Measurements from ENCODE around the gene ABCC8.

Gene ABCC8

DNA sequence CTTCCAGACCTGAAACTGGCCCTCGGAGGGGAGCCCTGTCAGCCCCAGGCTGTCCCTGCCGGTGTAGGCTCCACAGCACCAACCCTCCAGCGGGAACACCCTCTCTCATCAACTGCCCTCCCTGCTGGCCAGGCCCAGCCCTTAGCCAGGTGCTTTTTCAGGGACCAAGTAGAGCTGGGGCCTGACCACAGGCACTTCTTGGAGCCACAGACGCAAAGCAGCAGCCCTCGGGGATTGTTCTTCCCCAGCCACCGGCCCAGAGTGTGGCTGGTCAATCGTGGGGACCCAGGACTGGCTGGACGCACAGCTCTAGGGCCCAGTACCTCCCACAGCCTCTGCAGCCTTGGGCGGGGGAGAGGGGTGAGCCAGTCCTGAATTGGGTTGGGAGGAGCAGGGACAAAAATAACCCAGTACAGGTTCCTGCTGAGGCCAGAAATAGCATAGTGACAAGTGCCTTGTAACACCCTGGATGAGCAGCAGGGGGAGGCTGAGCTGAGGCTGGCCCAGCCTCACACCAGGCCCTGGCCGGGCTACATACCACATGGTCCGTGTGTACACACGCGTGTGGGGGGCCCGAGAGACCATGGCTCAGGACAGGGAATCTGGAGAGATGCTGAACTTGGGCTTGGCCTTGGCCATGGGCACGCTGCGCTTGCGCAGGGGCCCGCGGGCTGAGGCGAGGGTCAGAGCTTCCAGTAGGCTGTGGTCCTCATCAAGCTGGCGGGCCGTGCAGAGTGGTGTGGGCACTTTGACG, 90.1 kb downstream of the ABCC8 start:
- peak; percentile 40 for DNase-seq (ENCODE audit: low spot score)

DNA sequence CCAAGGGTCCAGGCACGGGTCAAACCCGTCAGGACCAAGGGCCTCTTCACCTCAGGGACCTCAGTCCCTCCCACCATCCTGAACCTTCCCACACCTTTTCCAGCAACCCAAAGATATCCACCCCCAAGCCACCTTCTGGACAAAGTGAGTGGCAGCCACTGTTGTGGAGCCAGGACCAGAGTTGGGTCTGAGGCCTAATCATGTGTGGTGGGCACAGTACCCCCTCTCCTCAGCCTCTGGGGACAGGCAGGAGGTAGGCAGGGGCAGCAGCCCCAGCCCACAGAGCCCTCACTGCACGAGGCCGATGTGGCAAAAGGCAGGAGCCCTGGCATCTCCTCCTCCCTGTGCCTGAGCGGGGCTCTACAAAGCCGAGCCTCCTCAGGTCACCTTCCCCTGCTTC, 90.7 kb downstream of the ABCC8 start:
- no peak for DNase-seq (ENCODE audit: low spot score)

DNA sequence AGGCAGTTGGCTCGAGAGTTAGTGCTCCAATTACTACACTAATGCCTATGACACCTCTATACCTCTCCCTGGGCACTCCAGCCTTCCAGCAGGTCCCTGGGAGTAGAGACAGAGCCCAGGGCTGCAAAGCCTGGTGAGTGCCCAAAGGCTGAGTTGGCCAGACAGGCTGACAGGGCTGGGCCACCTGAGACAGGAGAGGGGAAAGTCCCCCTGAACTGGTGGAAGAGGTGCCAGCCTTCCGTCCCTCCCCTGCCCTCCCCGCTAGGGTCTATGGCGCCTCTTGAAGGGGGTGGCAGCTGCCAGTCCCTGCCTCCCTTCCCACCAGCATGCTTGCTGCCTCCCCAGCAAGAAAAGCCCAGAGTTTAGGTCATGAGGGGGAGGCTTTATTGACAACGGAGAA, 91.2 kb downstream of the ABCC8 start:
- DNase-seq (ENCODE audit: low spot score) = no peak

DNA sequence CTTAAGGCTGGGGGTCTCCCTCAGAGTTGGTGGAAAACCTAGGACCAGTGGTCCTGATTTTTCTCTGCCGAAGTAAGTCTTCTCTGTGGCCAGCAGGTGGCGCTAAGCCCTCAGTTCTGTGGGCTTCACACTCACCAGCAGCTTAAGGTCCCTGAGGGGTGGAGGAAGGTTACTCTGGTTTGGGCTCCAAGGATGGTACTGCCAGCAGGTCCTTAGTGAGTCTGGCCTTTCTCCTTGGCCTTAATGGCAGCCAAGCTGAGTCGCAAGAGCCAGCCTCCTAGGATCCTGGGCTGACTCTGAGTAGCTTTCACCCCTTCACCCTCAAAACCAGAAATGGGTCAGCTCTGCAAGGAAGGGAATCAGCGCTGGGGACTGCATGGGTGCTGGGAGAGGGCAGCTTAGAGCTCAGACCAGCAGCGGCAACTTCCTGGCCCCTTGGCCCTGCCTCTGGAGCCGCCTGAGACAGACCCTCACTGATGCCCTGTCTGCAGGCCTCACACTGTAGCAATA, 92.6 kb downstream of the ABCC8 start:
- DNase-seq (ENCODE audit: low spot score) = peak; percentile 86

DNA sequence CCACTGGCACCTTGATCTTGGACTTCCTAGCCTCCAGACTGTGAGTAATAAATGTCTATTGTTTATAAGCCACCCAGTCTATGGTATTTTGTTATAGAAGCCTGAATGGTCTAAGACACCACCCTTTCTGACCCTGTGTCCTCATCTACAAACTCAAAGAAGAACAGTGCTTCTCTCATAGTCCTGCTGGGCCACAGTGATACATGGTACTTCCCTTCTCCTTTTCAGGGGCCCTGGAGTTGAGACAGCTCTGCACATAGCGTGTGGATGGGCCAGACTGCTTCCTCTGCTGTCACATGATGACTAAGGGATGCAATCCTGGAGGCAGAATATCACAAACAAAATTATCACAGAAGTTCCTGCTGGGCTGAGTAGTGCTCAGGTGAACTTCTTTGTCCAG, 93.2 kb downstream of the ABCC8 start:
- no peak for DNase-seq (ENCODE audit: low spot score)

DNA sequence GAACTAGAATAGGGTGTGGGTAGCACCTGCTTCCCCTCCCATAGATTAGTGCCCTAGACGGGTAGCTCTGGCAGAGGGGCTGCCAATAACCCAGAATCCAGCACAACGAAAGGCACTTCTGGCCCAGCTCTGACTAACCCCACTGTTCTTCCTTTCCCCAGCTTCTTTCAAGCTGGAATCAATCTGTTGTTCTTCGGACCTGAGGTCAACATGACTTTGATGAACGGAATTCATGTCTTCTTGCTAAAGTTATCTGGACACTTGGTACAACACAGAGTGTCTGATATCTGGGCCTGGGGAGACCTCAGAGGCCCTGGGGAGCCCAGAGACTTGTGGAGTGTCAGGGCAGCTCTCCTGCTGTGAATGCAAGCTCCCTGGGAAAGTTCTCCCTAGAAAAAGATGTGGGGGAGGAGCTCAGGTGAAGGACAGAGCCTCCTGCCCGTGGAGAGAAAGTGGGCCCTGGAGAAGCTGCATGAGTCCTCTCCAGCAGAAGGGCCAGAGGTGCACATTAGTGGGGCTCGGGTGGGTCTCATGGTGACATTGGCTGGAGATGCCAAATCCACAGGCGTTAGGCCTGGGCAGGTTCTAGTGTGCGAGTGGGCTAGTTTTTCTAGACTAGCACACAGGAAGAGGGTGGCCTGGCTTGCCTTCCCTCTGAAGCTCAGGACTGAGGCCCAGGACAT, 94.5 kb downstream of the ABCC8 start:
- no peak for DNase-seq (ENCODE audit: low spot score)

DNA sequence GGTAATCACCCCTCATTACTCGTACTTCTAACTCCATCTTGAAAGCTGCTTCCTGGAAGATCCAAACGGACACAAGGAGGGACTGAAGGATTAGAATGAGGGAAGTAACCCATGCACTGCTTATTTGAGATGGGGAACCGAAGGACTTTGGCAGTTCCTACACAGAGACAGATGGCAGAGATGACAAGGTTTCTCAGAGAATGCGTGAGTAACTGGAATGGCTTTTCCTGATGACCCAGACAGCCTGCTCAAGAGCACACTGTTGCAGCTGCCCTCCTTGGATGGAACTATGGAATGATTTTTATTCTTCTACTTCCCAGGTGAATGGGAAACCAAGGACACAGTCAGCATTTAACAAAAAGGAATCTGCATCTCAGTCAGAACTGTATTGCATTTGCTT, 95.5 kb downstream of the ABCC8 start:
- no peak for DNase-seq (ENCODE audit: low spot score)

DNA sequence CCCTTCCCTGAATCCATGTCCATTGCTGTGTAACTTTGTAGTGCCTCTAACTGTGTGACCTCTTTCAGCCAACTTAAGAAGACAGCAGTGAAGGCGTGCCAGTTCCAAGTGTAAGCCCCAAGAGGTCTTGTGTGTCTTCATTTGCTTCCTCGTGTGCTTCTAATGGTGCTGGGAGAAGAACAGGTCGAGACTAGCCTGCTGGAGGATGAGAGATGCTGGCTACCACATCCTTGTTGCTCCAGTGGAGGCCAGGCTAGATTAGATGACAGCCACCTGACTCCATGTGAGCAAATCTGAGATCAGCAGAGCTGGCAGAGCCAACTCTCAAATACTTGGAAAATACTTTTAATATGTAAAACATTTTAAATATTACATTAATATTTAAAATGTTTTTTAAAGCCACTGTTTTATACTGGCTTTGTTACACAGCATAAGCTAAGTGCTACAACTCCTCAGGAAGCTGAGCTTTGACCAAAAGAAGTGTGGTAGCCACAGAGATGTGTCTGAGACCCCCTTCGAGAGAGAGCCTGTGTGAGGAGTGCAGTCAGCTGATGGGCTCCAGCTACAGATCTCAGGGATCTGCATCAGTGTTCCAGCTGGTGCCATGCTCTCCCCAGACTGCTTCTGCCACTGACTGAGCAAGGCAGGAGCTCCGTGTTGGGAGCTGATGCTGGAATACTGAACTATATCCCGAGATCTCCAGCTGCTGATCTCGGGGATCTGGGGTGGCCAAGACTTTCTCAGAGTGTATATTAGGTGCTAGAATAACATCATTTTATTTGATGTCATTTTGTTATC, 97.1 kb downstream of the ABCC8 start:
- no peak for DNase-seq (ENCODE audit: low spot score)

DNA sequence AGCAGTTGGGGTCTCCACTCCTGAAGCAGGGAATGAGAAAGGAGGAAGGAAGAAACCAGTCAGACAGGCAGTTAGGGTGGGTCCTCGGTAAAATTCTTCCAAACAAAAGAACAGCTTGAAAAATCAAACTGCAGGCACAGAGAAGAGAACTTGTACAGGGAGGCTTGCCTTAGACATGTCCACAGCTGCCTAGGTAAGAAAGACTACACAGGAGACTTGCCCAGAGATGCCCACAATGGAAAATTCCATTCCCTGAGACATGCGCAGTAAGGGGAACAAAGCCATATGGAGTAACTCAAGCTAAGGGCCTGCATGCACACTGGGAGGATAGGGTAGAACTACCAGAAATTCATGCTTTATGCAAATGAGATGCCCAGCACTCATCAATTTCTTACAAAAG, 98.0 kb downstream of the ABCC8 start:
- DNase-seq (ENCODE audit: low spot score) = no peak

DNA sequence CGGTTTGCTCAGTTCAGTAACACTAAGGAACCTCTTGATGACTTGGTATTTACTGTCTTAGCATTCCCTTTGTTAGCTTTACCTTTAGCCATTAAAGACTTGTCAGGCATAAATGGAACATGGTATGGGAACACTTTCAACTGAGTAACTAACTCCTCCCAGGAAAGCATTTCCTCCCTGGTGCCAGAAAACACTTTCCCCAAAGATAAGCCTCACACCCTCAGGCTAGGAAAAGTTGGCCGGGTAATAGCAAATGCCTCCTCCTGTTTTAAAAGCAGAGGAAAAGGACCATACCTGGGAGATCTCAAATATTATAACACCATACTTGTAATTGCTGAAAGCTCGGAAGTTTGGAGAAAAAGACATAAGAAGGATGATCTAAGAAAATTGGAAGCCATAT, 100.2 kb downstream of the ABCC8 start:
- no peak for DNase-seq (ENCODE audit: low spot score)

DNA sequence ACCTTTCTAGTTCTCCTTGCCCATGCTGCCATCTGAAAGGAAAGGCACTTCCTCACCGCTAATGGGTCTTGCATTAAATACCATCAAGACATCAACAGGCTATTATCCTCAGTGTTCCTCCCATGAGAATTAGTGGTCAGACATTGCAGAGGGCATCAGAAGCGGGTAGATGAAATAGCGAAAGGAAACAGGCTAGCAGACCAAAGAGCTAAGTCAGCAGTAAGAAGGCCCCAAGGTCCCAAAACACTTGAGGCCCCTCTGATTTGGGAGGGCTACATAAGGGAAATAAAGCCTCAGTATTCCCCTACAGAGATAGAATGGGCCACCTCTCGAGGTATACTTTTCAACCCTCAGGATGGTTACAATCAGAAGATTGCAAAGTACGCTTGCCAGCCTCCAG, 101.1 kb downstream of the ABCC8 start:
- no peak for DNase-seq (ENCODE audit: low spot score)

DNA sequence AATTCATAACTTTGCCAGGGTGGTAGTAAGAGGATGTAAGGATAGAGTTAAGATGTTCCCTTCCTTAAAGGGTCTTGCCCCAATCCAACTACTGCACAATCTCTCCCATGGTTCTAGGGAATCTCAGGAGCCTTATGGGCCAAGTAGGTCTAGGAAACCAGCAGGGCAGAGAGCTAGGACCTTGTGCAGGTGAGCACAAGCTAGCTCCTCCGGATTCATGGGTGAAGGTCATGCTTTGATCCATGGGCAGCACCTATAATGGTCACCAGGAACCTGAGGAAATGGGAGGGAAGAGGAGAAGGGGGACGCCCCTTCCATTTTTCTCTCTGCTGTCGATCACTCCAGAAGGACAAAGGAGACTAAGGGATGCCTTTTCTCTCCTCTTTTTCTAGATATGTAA, 105.0 kb downstream of the ABCC8 start:
- no peak for DNase-seq (ENCODE audit: low spot score)

DNA sequence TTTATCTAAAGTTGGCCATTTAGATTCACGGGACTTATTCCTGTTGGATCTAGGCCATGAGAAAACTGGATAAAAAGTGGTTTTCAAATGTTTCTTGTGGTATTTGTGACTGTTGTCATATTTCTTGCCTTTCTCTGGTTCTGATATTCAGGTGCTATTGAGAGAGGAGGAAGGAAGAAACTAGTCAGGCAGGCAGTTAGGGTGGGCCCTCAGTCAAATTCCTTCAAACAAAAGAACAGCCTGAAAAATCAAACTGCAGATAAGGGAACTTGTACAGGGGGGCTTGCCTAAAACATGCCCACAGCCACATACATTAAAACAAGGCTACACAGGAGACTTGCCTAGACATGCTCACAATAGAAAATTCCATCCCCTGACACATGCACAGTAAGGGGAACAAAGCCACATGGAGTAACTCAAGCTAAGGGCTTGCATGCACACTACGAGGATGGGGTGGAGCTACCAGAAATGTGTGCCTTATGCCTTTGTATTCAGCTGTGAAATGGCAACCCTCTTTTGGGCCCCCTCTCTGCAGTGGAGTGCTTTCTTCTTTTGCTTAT, 106.9 kb downstream of the ABCC8 start:
- no peak for DNase-seq (ENCODE audit: low spot score)

DNA sequence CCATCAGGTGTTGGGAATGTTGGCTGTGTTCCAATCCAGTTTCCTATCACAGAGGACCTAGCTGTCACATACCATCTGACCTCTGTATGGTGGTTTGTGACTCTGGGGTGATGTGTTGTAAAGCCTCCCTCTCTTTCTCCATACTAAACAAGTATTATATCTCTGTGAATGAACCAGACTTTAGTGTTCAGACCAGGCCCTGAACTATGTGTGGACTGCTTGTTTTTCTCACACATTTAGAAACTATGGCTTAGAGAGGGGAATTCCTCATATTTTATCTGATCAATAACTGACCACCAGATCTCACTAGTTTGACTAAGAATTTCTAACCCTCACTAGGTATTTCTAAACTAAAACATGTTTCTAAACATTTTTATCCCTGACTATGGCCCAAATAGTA, 107.6 kb downstream of the ABCC8 start:
- DNase-seq (ENCODE audit: low spot score) = no peak

DNA sequence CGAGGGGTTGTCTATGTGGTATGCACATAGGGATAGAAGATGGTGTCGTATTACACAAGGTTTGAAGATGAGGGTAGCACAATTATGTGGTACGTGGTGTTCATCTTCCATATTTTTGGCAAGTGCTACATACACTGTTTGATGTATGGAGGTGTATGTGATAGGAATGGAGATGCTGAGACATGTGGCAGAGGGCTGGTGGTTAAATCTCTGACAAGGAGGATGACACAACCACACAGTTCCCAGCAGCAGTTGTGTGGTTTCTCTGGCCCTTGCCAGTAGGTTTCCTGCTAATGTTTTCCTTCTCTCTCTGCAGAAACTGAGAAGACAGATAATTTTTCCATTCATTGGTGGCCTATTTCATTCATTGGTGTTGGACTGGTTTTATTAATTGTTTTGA, 108.1 kb downstream of the ABCC8 start:
- DNase-seq (ENCODE audit: low spot score) = no peak

DNA sequence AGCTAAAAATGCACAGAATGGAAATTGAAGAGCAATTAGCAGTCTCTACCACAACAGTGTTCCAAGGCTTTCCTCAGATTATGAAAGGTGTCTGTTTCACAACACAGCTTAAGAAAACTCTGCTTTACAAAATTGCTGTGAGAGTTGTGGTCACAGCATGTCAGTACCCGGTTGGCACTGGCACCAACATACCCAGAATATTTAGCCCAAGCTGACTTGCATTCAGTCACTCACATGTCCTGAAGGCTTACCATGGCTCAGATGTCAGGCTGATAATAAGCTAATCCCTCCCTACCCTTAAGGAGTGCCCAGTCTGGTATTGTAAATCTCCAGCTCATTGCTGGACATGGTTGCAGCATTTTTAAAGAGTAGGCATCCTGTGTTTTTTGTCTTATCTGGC, 110.2 kb downstream of the ABCC8 start:
- DNase-seq (ENCODE audit: low spot score) = no peak

DNA sequence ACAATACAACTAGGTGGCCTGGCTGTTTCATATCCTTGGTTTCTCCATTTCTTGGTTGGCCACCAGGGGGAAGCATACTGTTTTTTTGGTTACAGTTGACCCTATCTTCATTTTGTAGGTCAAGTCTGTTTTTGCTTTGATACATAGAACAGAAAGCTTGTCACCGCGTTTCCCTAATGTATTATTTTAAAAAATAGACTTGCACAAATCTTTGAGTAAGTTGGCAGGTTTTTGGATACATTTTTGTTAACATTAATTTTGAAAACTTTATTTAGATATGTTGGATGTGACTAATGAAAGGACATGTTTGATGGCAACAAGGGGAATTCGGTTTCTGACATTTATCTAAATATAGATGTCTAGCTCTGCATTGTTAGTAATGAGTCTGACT, 122.0 kb downstream of the ABCC8 start:
- peak; percentile 77 for DNase-seq (ENCODE audit: low spot score)

DNA sequence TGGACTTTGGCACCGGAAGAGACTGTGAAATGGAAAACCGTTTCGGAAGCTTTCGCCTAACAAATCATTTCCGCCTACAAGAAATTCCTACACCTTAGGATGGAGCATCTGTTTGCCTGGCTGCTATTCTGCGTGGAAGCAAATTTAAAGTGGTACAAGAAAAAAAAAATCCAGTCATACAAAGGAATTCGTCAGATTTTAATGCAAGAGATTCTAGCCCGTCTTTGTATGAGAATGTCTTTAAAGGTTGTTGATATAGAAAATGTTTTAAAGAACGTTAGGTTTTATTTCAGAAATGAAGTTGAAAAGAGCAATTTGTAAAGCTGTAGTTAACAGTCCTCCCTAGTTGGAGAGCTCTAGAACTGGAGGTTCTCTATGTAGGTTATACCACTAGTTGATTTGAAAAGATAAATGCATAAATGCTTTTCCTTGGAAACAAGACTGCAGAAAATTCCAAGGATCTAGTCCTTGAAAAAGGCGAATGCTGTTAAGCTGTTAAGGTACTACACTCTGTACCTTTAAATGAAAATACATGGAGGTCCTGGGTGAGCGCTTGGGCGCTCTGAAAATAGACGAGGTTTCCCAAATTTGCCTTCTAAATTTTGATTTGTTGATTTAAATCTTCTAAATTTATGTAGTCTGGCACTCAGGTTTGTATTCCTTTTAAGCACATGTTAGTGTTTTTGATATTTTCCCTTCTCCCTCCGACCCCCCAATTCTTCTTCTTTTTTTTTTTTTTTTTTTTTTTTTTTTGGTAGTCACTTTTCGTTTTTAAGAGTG, 122.6 kb downstream of the ABCC8 start:
- peak; percentile 23 for DNase-seq (ENCODE audit: low spot score)

DNA sequence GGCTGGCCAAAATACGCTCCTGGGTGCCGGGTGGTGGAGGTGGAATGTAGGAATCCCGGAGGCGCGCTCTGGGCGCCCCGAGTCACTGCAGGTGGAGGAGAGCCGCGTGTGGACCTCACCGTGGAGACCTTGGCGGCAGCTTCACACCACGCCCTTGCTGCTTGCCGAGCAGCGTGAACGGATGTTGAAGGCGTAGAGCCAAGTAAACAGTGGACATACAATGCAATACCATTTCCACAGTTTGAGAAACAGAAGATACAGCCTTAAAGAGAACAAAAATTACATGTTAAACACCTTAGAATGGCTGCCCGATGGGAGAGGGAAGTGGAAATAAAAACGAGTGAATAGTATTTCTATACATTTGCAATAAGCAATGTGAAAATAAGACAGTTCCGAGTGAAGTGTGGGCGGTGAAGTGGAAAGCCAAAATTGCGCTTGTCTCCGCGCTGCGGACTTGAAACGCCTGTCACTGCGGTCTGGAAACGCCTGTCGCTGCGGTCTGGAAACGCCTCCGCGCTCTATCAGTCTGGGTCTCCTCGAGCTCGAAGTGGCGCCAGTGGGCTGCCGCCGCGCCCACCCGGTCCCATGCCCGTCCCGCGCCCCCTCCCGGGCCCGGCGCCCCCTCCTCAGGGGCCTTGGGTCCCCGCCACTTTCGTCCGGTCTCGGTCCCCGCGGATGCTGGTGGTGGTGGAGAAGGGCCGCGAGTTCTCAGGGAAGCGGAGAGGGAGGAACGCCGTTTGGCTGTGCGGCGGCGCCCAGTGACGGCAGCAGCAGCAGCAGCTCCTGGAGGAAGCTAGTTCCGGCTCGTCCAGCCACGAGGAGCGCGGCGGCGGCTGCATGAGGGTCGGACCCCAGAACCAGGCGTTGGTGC, 123.5 kb downstream of the ABCC8 start:
- DNase-seq (ENCODE audit: low spot score) = peak; percentile 30

DNA sequence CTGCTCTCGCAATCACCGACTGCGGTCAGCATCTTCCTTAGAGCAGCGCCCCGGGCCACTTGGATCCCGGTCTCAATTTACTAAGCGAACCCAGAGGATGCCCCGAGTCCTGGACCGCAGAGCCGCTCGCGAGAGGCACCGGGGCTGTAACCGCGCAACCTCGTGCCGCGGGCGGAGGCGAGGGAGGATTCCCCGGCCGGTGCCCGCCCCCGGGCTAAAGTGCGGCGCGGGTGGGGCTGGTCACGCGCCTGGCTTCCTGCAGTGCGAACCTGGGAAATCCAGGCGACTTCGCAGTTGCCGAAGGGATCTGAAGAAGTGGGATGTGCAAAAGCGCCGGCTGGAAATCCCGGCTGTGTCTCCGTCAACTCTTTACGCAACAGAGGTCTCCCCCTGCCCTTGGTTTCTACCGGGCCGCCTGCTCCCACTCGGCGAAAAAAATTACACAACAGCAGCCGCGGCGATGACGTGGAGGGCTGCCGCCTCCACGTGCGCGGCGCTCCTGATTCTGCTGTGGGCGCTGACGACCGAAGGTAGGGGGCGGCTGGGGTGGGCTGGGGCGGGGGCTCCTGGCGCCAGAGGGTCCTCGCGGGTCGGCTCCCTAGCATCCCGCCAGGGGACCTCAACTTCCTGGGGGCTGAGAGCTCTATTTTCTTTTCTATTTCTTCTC, 125.0 kb downstream of the ABCC8 start, which contains the start of gene NCR3LG1:
Gene NCR3LG1, plus strand, starts transcription at position 291 of the 667 bp plus-strand sequence. Its CDS starts 170 bp downstream, at position 461.
- peak; percentile 15 for DNase-seq (ENCODE audit: low spot score)

Data from pons (tissue), 1 donor.